Loucy (cell line): ENCODE results near the gene STXBP4.

Source experiments
- H2AFZ ChIP-seq: fragments of 200-600 bp; sonication (generic); 2 replicates; pipeline ENCODE4 v1.6.0; 2016; ENCODE audit warnings: antibody characterized with exemption, mild to moderate bottlenecking, low read length, moderate library complexity
- H3F3A ChIP-seq: fragments of 200-600 bp; 2 replicates; pipeline ENCODE4 v1.6.0; 2016; ENCODE audit warnings: antibody characterized with exemption, low read depth, mild to moderate bottlenecking
- H3K27me3 ChIP-seq: fragments of 200-600 bp; sonication (generic); 2 replicates; pipeline ENCODE4 v1.6.1; 2014; ENCODE audit warnings: low read length, mild to moderate bottlenecking; ENCODE audit not compliant: insufficient read depth, poor library complexity, severe bottlenecking
- H3K36me3 ChIP-seq: fragments of 200-600 bp; sonication (generic); 2 replicates; pipeline ENCODE4 v1.6.1; 2016; ENCODE audit warnings: low read length; ENCODE audit not compliant: insufficient read depth
- H3K4me1 ChIP-seq: fragments of 200-600 bp; sonication (generic); 2 replicates; pipeline ENCODE4 v1.5.1; 2014; ENCODE audit warnings: low read length, mild to moderate bottlenecking; ENCODE audit not compliant: insufficient read depth, poor library complexity, severe bottlenecking
- H3K4me2 ChIP-seq: fragments of 200-600 bp; sonication (generic); 2 replicates; pipeline ENCODE4 v1.6.0; 2014; ENCODE audit warnings: antibody characterized with exemption, low read length, low read depth, mild to moderate bottlenecking; ENCODE audit not compliant: poor library complexity, severe bottlenecking
- H3K4me3 ChIP-seq: fragments of 200-600 bp; sonication (generic); 2 replicates; pipeline ENCODE4 v1.5.1; 2014; ENCODE audit warnings: low read length, mild to moderate bottlenecking, mixed read lengths; ENCODE audit not compliant: poor library complexity, severe bottlenecking
- H3K79me2 ChIP-seq: fragments of 200-600 bp; sonication (generic); 2 replicates; pipeline ENCODE4 v1.6.1; 2014; ENCODE audit warnings: low read length; ENCODE audit not compliant: insufficient read depth
- H3K9ac ChIP-seq: fragments of 200-600 bp; sonication (generic); 2 replicates; pipeline ENCODE4 v1.6.0; 2014; ENCODE audit warnings: mild to moderate bottlenecking, low read depth, low read length, moderate library complexity; ENCODE audit not compliant: poor library complexity, severe bottlenecking
- H3K9me2 ChIP-seq: fragments of 200-600 bp; sonication (generic); replicated peaks from 2 replicates; pipeline ENCODE4 v1.6.1; 2016; ENCODE audit warnings: low read depth, low read length, mixed read lengths
- H3K9me3 ChIP-seq: fragments of 200-600 bp; sonication (generic); 2 replicates; pipeline ENCODE4 v1.6.1; 2014; ENCODE audit warnings: mild to moderate bottlenecking, antibody characterized with exemption, low read length, low read depth; ENCODE audit not compliant: insufficient read depth
- H4K20me1 ChIP-seq: fragments of 200-600 bp; sonication (generic); 2 replicates; pipeline ENCODE4 v1.6.0; 2014; ENCODE audit warnings: antibody characterized with exemption, low read length, mild to moderate bottlenecking; ENCODE audit not compliant: insufficient read depth, poor library complexity, severe bottlenecking
- CTCF ChIP-seq: fragments of 200-600 bp; sonication (generic); conservative IDR thresholded peaks from 2 replicates; pipeline ENCODE4 v1.5.1; 2014; ENCODE audit warnings: mild to moderate bottlenecking, antibody characterized with exemption, low read length
- EZH2phosphoT487 ChIP-seq: fragments of 200-600 bp; IDR thresholded peaks from 2 replicates; pipeline ENCODE4 v1.6.1; 2018; ENCODE audit warnings: antibody characterized with exemption, mild to moderate bottlenecking, moderate library complexity, borderline replicate concordance

Gene STXBP4

GRCh38 chr17:55175788-55176427 lies 207.3 kb downstream of the STXBP4 start:
- TF ChIP-seq CTCF = no peak
- no peak for TF ChIP-seq EZH2phosphoT487
- peak overlapping the region; percentile 33 for H3K4me2 ChIP-seq
- peak overlapping the region; percentile 57; the same call in 1 of the 2 replicates for H2AFZ ChIP-seq
- no peaks in the 10 kb centered on the region for H3K9me3 ChIP-seq
- no peaks in the 10 kb centered on the region for H3K79me2 ChIP-seq
- no peaks in the 10 kb centered on the region for H4K20me1 ChIP-seq
- peak overlapping the region; percentile 15 for H3K9ac ChIP-seq
- no peaks in the 10 kb centered on the region for H3K27me3 ChIP-seq
- H3K36me3 ChIP-seq = no peaks in the 10 kb centered on the region
- H3K4me3 ChIP-seq = no peak overlapping the region
- H3K4me1 ChIP-seq = peaks cover 26% of the 10 kb centered on the region
- H3K9me2 ChIP-seq = no peaks in the 10 kb centered on the region
- H3F3A ChIP-seq = no peaks in the 10 kb centered on the region

DNA sequence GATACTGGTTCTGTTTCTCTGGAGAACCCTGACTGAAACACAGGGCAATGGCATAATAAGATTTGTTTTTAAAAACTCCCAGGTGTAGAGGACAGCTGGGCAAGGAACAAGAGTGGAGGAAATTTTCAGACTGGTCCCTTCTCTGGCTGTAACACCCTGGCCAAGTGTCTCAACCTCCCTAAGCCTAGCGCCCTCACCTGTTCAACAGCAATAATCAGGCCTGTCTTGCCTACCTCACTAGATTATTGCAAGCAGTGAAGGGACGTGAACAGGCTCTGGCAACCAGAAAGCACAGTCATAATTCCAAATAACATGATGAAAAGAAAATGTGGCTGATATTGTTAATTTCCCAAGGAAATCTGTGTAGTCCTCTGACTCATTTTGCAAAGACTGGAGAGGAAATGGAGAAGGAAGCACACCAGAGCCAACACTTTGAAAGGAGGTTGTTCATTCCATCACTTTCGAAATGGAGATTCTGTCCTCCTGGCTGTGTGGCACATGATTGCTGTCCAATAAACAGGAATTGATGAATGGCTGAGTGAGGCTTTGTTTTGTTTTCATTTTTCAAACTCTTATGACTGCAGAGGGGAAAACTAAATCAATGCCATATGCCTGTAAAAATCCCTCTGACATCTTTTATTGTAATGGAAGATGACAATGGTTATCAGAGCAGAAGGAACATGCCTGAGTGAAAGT lies 208.7 kb downstream of the STXBP4 start:
- TF ChIP-seq CTCF (peak; percentile 68), EZH2phosphoT487 (no peak)
- peaks cover 26% of the 10 kb centered on the region for H3K4me1 ChIP-seq
- no peaks in the 10 kb centered on the region for H3K9me3 ChIP-seq
- H3K9ac ChIP-seq = no peak overlapping the region
- no peaks in the 10 kb centered on the region for H3F3A ChIP-seq
- no peaks in the 10 kb centered on the region for H3K36me3 ChIP-seq
- H3K4me3 ChIP-seq = no peak overlapping the region
- no peak overlapping the region; the same call in 1 of the 2 replicates for H2AFZ ChIP-seq
- no peaks in the 10 kb centered on the region for H3K9me2 ChIP-seq
- H4K20me1 ChIP-seq = no peaks in the 10 kb centered on the region
- no peaks in the 10 kb centered on the region for H3K79me2 ChIP-seq
- no peak overlapping the region for H3K4me2 ChIP-seq
- H3K27me3 ChIP-seq = no peaks in the 10 kb centered on the region

DNA sequence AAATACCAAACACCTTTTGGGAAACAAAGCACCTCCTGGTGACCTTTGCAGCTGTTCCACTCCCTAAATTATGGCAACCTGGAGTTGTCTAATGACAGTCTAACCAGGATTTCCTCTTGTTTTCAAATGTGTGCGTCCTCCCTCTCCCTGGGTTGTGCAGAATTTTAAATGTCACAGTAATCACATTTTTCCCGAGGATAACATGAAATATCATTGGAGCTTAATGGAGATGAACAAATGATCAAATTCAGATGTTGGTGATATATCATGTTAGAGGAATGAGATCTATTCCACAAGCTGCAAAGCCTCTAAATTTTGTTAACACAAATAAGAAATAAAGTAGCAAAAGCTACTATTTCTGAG lies 209.3 kb downstream of the STXBP4 start:
- Histone ChIP-seq H3K79me2 (no peaks in the 10 kb centered on the region), H3K9ac (no peak overlapping the region), H3K9me3 (no peaks in the 10 kb centered on the region), H3K9me2 (no peaks in the 10 kb centered on the region), H3K4me3 (no peak overlapping the region), H3K4me2 (no peak overlapping the region), H3K4me1 (peaks cover 26% of the 10 kb centered on the region), H3K36me3 (no peaks in the 10 kb centered on the region), H3K27me3 (no peaks in the 10 kb centered on the region), H3F3A (no peaks in the 10 kb centered on the region), H4K20me1 (no peaks in the 10 kb centered on the region), H2AFZ (no peak overlapping the region)
- TF ChIP-seq EZH2phosphoT487 = no peak
- TF ChIP-seq CTCF = no peak
